ENCODE results near the gene CNTN5. TPM values are rescaled to one million over a fixed set of nuclear protein-coding genes. Genes with fewer than 3 reads are reported as not detected.
"Not testable (repeated sequence)": the region's sequence is repeated elsewhere in the genome, so short reads cannot be mapped to it uniquely, and the experiment has no call there.

CNTN5 gene
- total RNA-seq, 1 donor from 2014 or later: not detected

GRCh38 chr11:99822846-99823565, 802.3 kb downstream of the CNTN5 start:
- DNase-seq (no peak), ATAC-seq (no peak)
- intact Hi-C loops (cut with DNase I): no loop called here
- Histone ChIP-seq H3K27ac (no peak overlapping the region), H3K4me3 (no peak overlapping the region), H3K4me1 (no peaks in the 10 kb centered on the region), H3K36me3 (no peaks in the 10 kb centered on the region), H3K9me3 (no peaks in the 10 kb centered on the region), H3K27me3 (no peaks in the 10 kb centered on the region)
- no peak for TF ChIP-seq CTCF (IDR thresholded peaks at IDR 0.05)

DNA sequence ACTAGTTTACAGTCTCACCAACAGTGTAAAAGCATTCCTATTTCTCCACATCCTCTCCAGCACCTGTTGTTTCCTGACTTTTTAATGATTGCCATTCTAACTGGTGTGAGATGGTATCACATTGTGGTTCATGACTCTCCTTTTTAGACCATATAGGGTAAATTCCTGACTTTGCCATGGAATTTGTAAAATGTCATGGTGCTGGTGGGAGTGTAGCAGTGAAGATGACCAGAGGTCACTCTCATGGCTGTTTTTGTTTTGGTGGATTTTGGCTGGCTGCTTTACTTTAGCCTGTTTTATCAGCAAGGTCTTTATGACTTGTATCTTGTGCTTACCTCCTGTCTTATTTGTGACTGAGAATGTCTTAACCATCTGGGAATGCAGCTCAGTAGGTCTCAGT, 816.0 kb downstream of the CNTN5 start:
- H3K4me3 ChIP-seq; H3K36me3 ChIP-seq; H3K9me3 ChIP-seq; H3K27me3 ChIP-seq; H3K4me1 ChIP-seq; DNase-seq; ATAC-seq; H3K27ac ChIP-seq; intact Hi-C loops (cut with DNase I): not testable (repeated sequence)

GRCh38 chr11:99841885-99842284, 821.1 kb downstream of the CNTN5 start:
- TF ChIP-seq CTCF (IDR thresholded peaks at IDR 0.05): no peak
- H3K36me3 ChIP-seq: no peaks in the 10 kb centered on the region
- DNase-seq (no peak), ATAC-seq (no peak)
- no peaks in the 10 kb centered on the region for H3K4me1 ChIP-seq
- H3K27ac ChIP-seq: no peak overlapping the region
- intact Hi-C loops (cut with DNase I): no loop called here
- no peak overlapping the region for H3K4me3 ChIP-seq
- H3K27me3 ChIP-seq: no peaks in the 10 kb centered on the region
- H3K9me3 ChIP-seq: no peaks in the 10 kb centered on the region

DNA sequence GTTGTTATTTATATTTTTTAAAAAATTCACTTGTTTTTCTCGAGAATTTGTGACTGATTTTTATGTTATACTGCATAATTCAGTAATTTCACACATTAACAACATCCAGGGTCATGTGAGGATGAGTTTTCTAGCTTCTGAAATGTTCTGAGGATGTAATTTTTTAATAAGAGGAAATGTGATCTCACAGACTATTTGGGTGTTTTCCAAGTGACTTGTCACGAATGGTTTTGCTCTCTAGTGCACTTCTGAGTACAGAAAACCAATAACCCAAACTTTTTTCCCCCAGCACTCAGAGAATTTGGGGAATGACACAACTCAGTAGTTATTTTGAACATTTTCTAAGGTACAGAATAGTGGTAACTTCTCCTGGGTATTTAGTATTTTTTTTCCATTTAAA, 845.2 kb downstream of the CNTN5 start:
- DNase-seq (no peak), ATAC-seq (no peak)
- Histone ChIP-seq H3K27me3 (no peaks in the 10 kb centered on the region), H3K4me1 (no peaks in the 10 kb centered on the region), H3K4me3 (no peak overlapping the region), H3K27ac (no peak overlapping the region), H3K36me3 (no peaks in the 10 kb centered on the region), H3K9me3 (no peaks in the 10 kb centered on the region)
- intact Hi-C loops (cut with DNase I): no loop called here
- no peak for TF ChIP-seq CTCF (IDR thresholded peaks at IDR 0.05)

- Histone ChIP-seq H3K4me1 (no peaks in the 10 kb centered on the region), H3K27me3 (no peaks in the 10 kb centered on the region), H3K27ac (no peak overlapping the region), H3K9me3 (no peaks in the 10 kb centered on the region), H3K4me3 (no peak overlapping the region), H3K36me3 (no peaks in the 10 kb centered on the region)
- DNase-seq: no peak
- intact Hi-C loops (cut with DNase I): no loop called here
- no peak for ATAC-seq
- TF ChIP-seq CTCF (IDR thresholded peaks at IDR 0.05): no peak
Observed at GRCh38 chr11:99881610-99882009, 860.9 kb downstream of the CNTN5 start.

DNA sequence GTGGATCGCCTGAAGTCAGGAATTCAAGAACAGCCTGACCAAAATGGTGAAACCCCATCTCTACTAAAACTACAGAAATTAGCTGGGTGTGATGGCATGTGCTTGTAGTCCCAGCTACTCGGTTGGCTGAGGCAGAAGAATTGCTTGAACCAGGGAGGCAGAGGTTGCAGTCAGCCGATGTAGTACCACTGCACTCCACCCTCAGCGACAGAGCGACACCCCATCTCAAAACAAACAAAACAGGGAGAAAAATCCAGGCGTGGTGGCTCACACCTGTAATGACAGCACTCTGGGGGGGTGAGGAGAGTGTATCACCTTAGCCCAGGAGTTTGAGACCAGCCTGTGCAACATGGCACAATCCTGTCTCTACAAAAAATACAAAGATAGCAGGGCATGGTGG, 864.0 kb downstream of the CNTN5 start:
- intact Hi-C loops (cut with DNase I): no loop called here
- no peaks in the 10 kb centered on the region for H3K27me3 ChIP-seq
- H3K36me3 ChIP-seq: no peaks in the 10 kb centered on the region
- H3K4me3 ChIP-seq: no peak overlapping the region
- DNase-seq (no peak), ATAC-seq (no peak)
- TF ChIP-seq CTCF (IDR thresholded peaks at IDR 0.05): no peak
- H3K27ac ChIP-seq: no peak overlapping the region
- H3K4me1 ChIP-seq: no peaks in the 10 kb centered on the region
- no peaks in the 10 kb centered on the region for H3K9me3 ChIP-seq
